Esophagus mucosa (tissue), 1 donor: ENCODE results near the gene TMTC2. TPM values are rescaled to one million over a fixed set of nuclear protein-coding genes. Genes with fewer than 3 reads are reported as not detected.

Experiments used
- ATAC-seq: fragments of 200-7000 bp; cut with Tn5 transposase; one replicate; pipeline ENCODE4 v1.9.1; 2020
- total RNA-seq: library from RNA; stranded (reverse); gene quantifications from one replicate; pipeline ENCODE4 v1.2.4, GENCODE V29; 2023
- donor health status: DM: yes; HTN: yes; CAD: no.

Gene TMTC2
- 17.5 TPM for total RNA-seq

DNA sequence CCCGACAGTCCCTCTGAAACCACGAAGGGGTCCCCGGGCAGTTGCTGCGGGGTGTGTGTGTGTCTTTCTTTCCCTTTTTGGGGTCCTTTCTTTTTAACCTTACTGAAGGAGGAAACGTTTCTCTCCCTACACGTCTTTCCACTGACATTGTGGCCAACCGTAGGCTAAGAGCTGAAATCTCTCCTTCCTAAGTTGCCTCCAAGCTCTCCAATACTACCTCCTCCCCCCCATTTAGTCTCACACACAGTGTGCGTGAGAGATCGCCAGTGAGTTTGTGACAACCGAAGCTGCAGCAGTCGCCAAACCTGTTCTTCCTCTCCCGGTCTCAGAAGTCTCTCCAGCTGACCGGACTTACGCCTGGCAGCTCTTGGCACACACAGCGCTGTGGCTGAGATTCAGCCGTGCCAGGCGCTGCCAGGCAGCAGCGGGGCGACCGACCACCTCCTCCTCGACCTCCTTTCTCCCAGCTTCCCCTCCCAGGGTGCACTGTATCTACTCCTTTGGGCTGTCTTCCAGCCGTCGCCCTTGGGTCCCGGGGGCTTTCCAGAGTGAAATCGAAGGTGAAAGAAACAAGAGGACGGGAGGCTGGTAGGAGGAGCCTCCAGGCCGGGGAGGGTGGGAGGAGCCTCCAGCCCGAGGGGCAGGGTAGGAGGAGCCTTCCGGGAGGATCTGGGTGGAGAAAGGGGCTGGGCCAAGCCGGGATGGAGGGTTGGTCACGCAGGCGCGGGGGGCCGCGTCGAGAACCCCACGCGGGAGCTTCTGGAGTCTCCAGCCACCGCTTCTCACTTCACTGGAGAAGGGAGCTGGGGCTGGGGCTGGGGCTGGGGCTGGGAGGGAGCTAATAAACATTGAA, at the start of gene TMTC2:
Gene TMTC2, plus strand, starts transcription at position 739 of the 853 bp plus-strand sequence.
- peak; percentile 96 for ATAC-seq

DNA sequence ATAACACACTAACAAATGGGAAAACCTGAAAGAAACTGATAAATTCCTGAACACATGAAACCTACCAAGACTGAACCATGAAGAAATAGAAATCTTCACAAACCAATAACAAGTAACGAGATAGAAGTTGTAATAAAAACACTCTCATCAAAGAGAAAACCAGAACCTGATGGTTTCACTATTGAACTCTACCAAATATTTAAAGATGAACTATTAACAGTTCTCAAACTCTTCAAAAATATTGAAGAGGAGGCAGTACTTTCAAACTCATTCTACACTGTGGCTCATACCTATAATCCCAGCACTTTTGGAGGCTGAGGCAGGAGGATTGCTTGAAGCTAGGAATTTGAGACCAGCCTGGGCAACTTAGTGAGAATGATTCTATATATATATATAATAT, 48.4 kb upstream of the TMTC2 start:
- no peak for ATAC-seq

DNA sequence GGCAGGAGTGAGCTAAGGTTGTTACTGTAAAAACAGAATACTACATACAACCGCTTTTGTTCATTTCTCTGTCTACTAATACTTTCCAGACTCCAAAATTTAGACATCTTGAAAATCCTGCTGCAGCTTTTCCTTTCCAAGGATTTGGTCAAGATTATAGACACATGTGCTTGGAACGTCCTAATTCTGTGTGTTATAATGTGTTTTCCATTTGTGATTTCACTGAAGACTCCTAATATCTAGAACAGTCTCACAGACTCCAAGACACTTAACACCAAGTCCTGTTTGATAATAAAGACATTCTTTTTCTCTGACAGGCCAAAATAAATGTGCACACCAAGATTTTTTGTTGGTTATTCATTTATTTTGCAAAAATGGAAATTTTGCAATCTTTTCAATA, 41.8 kb upstream of the TMTC2 start:
- no peak for ATAC-seq

DNA sequence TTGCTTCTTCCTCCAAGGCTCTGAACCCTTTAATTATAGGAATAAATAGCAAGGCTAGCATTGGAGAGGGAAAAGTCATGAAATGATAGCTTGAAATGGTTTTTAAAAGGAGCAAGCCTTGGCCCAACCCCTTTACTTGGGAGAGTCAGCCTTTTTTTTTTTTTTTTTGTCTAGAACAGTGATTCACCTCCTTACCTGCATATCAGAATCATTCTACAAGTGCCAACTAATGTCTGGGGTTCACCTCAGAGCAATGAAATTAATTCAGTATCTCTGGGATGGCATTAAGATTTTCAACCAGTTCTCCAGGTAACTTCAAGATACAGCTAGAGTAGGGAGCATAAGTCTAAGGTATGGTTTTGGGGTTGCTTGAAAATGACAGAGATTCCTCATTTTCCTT, 41.3 kb upstream of the TMTC2 start:
- ATAC-seq, result peak; percentile 82

DNA sequence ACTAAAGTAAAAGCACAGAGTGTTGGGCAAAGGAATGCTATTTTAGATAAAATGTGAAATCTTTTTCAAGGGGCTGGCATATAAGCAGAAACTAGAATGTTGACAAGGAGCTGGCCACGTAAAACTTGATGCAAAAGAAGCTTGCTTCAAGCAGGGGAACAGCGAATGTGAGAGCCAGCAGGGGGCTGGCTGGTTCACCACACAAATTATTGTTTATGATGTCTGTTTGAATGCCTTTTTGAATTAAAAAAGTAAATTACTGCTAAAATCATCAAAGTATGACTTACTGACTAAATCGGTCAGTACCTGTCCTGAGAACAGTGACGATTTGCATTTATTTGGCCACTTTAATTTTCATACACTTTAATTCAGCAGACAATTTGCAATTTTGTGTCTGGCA, 38.9 kb upstream of the TMTC2 start:
- no peak for ATAC-seq

DNA sequence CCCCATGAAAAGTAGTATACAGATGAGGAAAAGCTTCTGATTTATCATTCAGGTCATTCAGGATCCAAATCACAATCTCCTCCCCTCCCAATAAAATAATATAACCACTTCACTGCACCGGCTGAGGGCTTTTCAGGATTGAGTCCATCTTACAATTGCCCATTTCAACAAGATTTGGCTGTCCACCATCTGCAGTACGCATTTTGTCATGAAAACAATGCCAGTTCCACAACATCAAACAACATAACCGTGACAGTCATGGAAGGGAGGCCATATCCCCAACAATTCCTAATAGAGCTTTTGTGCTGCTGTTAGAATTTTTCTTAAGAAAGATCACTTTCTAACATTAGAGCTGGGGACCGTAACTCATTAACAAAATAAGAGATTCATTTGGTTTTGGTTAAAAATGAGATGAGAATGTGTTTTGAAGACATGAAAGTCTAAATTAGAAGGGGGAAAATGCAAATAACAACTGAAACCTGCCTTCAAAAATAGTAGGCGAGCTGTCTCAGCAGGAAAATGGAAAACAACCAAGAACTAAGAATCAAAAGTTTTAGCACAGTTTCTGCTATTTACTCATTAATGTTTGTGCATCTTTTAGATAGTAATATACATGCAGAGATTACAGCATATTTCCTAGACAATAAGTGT, 38.3 kb upstream of the TMTC2 start:
- ATAC-seq, result no peak

DNA sequence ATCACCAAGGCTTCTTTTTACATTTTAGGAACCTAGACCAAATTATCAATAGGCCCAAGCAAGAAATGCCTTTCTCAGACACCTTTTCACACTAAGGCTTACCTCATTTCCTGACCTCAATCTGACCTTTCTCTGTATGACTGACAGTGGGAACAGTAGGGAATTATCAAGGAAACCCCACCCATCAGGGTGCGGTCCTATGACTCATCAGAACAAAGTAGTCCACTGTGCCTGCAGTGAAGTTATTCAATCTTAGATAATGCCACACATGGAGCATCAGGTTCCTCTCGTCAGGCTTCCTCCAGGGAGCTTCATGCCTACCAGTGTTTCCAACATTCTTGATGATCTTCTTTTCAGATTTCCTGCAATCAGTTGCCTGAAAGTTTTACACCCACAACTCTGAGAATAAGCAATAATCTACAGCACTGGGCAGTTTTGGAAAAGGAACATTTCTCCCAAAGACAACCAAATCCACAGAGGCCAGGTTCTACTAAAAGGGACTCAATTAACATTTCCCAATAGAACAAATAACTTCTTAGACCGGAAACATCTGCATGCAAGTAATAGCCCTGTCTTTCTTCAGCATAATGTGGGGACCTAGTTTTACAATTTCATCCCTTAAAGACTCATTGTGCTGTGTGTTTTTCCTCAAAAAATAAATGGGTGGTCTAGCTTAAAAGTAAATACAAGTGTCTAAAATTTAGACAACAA, 35.9 kb upstream of the TMTC2 start:
- ATAC-seq, result peak; percentile 99

DNA sequence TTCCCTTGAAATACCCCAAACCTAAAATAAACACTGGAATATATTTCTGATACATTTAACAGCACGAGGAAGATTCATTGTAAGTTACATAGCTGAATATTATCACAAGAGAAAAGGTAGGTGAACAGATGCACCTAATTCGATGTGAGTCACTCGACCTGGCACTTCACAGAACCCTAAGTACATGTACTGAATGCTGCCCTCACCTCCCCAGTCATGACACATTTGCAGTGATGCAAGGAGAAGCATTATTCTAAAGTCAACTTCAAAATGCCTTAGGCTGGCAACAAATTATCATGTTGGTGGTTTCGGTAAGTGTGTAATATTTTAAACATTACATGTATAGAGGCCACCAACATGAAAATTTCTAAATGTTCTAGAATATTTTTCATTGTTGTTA, 35.2 kb upstream of the TMTC2 start:
- peak; percentile 98 for ATAC-seq

DNA sequence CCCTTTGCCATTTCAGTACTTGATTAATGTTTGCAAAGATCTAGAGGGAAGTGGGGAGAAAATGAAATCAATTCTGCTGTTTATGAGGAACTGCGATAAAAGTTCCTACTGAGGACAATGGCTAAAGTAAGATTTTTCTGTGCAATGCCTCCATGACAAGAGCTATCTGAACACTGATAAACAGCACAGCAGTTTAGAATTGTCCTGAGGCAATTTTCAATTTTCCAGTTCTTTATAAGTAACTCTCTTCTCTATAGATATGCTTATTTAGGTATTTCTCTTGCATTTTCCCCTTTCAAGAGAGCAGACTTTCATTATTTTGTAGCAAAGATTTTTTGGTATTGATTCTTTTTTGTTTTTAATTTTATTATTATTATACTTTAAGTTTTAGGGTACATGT, 34.6 kb upstream of the TMTC2 start:
- ATAC-seq, result no peak

DNA sequence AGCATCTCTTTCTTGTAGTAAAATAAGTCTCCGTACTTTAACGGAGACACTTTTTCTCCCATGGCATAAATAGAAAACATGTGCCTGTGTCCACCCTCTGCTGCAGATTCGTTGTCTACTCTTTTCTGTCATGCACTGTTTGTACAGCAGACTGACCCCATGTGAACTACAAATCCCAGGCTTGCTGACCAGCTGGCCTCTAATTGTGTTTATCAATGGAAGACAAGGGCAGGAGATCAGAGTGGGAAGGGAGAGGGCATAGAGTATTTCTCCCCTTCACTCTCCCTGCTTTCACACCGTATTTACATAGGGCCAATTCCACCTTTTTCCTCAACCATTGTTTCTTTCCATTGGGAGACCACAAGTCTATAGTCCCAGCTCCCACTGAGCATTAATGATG, 31.0 kb upstream of the TMTC2 start:
- ATAC-seq, result no peak

DNA sequence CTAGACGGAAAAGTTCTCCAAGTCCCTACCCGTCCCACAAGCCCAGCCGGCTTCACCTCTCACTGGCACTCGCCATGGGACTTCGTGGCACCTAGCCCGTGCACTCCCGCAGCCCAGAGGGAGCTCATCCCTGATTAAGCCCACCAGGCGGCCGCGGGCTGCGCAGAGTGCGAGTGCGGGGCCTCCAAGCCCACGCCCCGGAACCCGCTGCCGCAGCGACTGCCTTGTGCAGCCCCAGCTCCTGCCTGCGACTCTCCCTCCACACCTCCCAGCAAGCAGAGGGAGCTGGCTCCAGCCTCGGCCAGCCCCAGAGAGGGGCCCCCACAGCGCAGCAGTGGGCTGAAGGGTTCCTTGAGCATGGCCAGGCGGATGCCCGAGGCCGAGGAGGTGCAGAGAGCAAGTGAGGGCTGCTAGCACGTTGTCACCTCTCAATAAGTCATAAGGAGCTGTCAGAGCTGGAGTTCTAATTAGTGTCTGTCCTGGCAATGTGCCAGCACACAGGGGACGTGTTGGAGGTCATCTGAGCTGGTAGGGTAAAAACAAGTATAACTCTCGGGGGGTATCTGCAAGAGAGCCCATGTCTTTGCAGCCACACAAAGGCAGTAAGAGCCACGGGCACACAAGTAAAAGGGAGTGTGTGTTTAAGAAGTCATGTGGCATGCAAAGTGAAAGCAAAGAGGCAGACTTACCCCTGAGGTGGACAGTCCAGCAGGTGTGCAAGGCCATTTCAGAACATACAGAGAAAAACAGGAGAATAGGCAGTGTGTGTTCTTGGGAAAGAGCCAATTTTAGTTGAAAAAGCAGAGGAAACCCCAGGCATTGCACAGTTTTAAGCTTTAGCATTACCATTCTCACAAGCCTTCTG, 27.1 kb upstream of the TMTC2 start:
- ATAC-seq, result no peak

DNA sequence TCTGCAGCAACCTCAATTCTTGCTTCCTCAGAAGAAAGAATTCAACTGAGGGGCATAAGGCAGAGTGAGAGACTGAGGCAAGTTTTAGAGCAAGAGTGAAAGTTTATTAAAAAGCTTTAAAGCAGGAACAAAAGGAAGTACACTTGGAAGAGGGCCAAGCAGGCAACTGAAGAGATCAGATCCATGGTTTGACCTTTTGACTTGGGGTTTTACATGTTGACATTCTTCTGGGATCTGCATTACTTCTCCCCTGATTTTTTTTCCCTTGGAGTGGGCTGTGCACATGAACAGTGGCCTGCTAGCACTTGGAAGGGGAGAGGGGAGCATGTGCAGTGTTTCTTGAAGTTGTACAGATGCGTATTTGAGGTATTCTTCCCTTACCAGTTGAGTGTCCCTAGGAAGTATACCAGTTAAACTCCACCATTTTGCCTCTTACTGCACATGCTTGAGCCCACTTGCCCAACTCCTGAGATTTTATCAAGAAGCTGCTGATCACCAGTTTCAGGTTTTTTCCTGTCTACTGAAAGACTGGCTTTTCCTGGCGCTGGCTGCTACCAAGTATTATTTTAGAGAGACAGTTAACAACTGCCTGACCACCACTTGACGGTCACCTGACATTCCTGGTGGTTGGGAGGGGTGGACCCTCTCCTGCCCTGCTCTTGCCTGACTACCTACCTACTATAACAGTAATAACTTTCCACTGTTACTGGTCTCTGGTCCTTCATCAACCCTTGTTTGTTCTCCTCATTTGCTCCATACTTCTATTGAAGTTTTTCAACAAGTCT, 26.0 kb upstream of the TMTC2 start:
- no peak for ATAC-seq

DNA sequence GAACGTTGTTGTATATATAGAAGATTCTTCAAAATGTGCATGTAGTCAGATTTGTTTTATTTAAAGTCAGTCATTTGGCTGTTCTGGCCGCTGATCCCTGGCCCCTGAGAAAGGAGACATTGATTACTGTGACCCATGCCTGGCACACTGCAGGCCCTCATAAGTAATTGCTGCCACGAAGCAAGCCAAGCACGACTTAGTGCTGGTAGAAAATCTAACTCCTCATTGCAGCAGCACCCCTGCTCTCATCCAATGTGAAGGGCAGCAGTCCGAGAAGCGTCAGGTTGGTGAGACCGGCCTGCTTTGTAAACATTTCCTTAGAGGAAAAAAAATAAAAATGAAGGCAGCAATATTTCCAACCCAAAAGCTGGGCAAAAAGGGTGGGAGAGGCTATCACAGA, 22.8 kb upstream of the TMTC2 start:
- ATAC-seq, result no peak

DNA sequence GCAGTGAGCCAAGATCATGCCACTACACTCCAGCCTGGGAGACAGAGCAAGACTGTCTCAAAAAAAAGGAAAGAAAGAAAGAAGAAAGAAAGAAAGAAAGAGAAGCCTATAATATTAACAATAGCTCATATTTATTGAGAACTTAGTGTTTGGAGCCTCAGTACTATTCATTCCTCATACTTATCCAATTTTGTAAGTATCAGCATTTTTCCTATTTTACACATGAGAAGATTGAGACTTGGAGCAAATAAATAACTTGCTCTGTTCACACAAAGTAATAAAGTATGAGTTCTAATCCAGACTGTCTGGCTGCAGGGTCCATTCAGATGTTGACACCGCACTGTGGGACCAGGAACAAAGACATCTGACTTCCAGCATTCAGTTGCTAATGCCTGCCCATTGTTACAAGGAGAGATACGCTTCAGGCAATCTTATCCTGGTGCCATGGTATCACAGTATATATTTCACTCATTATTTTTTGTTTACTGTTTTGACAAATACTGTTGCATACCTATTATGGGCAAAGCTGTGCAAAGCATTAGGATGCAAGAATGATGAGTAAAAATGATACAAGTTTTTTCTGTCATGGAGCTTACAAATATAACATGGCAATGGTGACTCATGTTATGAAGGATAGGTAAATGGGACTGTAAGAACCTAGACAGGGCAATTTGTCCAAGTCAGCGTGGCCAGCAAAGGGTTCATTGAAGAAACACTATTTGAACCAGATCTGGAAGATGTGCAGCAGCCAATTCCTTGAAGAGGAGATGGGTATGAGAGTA, 21.4 kb upstream of the TMTC2 start:
- no peak for ATAC-seq

DNA sequence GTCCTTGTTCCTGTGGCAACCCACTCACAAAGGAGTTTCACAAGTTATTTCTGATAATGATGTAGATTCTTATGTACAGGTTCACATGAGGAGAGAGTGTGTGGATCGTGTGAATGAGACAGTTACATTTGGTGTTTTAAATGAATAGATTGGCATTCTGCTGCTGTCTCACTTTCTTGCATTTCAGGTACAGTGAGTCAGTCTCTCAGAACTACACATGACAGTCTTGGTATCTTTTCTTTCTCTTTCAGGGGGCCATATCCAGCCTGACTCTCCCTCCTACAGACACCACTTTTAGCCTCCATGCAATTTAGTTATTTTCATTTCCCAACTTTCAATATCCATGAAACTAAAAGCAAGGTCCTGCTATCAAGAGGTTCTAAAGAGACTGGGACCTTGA, 19.9 kb upstream of the TMTC2 start:
- ATAC-seq, result no peak

DNA sequence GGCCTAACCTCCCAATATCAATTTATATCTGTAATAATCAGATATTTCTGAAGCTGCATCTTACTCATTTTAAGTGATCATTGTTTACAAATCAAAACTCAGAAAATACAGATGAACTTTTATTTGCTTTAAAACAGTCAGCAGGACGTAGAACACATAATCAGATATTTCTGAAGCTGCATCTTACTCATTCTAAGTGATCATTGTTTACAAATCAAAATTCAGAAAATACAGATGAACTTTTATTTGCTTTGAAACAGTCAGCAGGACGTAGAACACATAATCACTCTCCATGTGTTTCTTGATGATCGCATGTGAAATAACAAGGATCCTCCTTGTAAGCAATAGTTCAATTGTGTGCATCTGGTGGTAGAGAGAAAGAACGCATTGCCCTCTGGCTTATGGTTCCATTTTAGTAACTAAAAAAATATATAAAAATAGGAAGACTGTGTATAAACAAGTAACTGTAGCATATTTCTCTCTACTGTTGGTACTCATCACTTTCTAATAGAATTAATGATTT, 15.0 kb upstream of the TMTC2 start:
- ATAC-seq, result no peak

DNA sequence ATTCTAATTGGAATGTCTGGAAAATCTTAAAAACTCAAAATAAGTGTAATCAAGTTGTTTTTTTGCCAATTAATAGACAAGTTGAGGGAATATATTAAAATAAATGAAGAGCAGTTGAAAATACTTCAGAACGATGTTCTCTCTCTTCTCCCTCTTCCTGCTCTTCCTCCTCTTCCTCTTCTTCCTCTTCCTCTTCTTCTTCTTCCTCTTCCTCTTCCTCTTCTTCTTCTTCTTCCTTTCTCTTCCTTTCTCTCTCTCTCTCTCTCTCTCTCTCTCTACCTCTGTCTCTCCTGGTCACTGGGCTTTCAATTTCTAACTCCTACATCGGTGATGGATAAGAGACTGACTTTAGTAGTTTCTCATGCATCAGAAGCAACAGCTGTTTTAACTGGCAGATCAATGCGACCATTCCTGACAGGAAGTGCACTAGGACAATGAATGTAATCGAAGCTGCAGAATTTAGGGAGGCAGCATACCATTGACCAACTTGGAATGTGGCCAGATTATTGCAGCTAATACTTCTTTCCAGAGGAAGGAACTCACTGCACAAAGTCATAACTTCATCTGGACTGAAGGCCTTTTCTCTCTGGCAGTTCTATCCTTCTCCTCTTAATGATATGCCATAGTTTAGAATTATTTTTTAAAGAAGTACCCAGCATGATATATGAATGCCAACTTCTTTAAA, 13.8 kb upstream of the TMTC2 start:
- ATAC-seq, result no peak

DNA sequence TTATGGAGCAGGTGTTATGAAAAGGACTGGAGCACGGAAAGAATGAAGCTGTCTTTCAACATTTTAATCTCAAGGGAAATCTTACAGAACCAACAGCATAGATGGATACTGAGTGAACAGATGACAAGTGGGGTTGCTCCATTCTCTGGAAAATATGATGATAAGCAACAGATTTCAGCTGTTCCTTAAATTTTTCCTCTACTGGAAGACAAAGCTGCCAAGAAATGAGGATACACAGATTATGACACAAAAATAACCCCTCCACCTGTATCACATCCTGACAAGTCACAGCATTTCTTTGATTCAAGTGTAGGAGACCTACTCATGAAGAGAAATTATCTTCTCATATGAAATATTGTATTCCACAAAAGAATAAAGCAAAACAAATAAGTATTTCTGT, 13.0 kb upstream of the TMTC2 start:
- ATAC-seq, result no peak

DNA sequence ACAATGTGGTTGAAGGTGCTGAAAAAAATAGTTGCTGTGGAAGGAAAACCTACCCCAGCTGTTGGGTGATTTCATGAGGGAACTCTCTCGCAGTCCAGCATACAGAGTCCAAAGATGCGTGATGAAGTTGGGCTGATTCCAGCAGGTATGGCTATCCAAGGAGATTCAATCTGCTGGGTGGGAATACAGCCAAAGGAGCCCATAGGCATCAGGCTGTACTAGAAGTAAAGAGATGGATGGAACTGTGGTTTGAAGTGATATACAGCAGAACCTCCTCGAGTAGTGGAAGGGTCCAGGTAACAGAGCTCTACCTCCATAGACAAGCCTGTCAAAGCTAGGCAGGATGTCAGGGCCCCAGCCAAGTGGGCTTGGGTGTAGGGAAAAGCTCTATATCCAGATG, 11.5 kb upstream of the TMTC2 start:
- no peak for ATAC-seq

DNA sequence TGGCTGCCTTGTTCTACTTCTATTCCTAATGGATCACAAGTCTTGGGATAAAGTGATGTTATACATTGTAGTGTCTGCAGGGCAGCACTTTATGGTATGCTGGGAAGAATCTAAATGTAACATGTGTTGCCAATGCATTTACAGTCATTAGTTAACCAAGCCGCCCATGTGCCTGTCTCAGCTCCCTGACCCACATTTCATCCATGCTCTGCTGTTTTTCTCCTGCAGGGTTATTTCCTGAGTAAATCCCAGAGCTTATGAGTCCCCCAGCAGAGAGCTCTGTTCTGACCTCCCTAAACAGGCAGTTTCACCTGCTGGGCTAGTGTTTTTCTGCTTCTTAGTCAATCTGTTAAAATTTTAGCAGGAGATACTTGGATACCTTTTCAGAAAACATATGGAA, 4.4 kb upstream of the TMTC2 start:
- ATAC-seq, result no peak
